Neural progenitor cell (in vitro differentiated cells): ENCODE data around the gene GRK1. TPM values are rescaled to one million over a fixed set of nuclear protein-coding genes. Genes with fewer than 3 reads are reported as not detected.

Source experiments
- DNase-seq: peaks from one replicate; pipeline ENCODE4 v3.0.0-alpha.2; 2016; ENCODE audit warnings: low spot score
- H2AFZ ChIP-seq: fragments of 200-600 bp; sonication (generic); replicated peaks from 2 replicates; pipeline ENCODE4 v1.6.1; 2016; ENCODE audit warnings: antibody characterized with exemption
- H3F3A ChIP-seq: fragments of 200-600 bp; sonication (generic); 2 replicates; pipeline ENCODE4 v1.6.1; 2016; ENCODE audit warnings: antibody characterized with exemption, low read depth
- H3K27ac ChIP-seq: fragments of 200-600 bp; sonication (generic); 2 replicates; pipeline ENCODE4 v1.5.1; 2016; ENCODE audit warnings: mild to moderate bottlenecking
- H3K27me3 ChIP-seq: fragments of 200-600 bp; sonication (generic); 2 replicates; pipeline ENCODE4 v1.6.1; 2016; ENCODE audit warnings: mild to moderate bottlenecking, moderate library complexity
- H3K36me3 ChIP-seq: fragments of 200-600 bp; sonication (generic); 2 replicates; pipeline ENCODE4 v1.5.1; 2016
- H3K4me1 ChIP-seq: fragments of 200-600 bp; sonication (generic); 2 replicates; pipeline ENCODE4 v1.6.1; 2016; ENCODE audit warnings: mixed run types
- H3K4me2 ChIP-seq: fragments of 200-600 bp; sonication (generic); 2 replicates; pipeline ENCODE4 v1.6.1; 2016
- H3K4me3 ChIP-seq: fragments of 200-600 bp; sonication (generic); 2 replicates; pipeline ENCODE4 v1.5.1; 2016
- H3K79me2 ChIP-seq: fragments of 200-600 bp; sonication (generic); 2 replicates; pipeline ENCODE4 v1.6.1; 2016; ENCODE audit warnings: low read depth
- H3K9ac ChIP-seq: fragments of 200-600 bp; sonication (generic); 2 replicates; pipeline ENCODE4 v1.6.1; 2016
- H3K9me3 ChIP-seq: fragments of 200-600 bp; sonication (generic); 2 replicates; pipeline ENCODE4 v1.5.1; 2016; ENCODE audit warnings: low read depth
- H4K20me1 ChIP-seq: fragments of 200-600 bp; sonication (generic); 2 replicates; pipeline ENCODE4 v1.6.1; 2016; ENCODE audit warnings: low read depth
- H3K27ac Mint-ChIP-seq: 3 replicates; pipeline ENCODE4 v1.8.0; 2021; ENCODE audit warnings: mixed read lengths
- H3K27me3 Mint-ChIP-seq: 2 replicates; pipeline ENCODE4 v1.8.0; 2022; ENCODE audit warnings: low read depth, mild to moderate bottlenecking, inconsistent platforms, moderate library complexity, mixed read lengths; ENCODE audit not compliant: insufficient read depth
- H3K36me3 Mint-ChIP-seq: 3 replicates; pipeline ENCODE4 v1.8.0; 2021; ENCODE audit warnings: mixed read lengths
- H3K4me1 Mint-ChIP-seq: 3 replicates; pipeline ENCODE4 v1.8.0; 2021; ENCODE audit warnings: mixed read lengths
- H3K4me3 Mint-ChIP-seq: 3 replicates; pipeline ENCODE4 v1.8.0; 2021; ENCODE audit warnings: mild to moderate bottlenecking, moderate library complexity, mixed read lengths
- H3K9me3 Mint-ChIP-seq: 3 replicates; pipeline ENCODE4 v1.8.0; 2020; ENCODE audit warnings: mixed read lengths
- EZH2 ChIP-seq: fragments of 200-600 bp; sonication (generic); IDR thresholded peaks from 2 replicates; pipeline ENCODE4 v1.6.1; 2017; ENCODE audit warnings: antibody characterized with exemption, mild to moderate bottlenecking, moderate library complexity
- EZH2phosphoT487 ChIP-seq: fragments of 200-600 bp; sonication (generic); IDR thresholded peaks from 2 replicates; pipeline ENCODE4 v1.6.1; 2017; ENCODE audit warnings: antibody characterized with exemption
- total RNA-seq: library from RNA; depleted of rRNA; stranded (reverse); fragments of >200 nt; gene quantifications from 2 replicates; pipeline ENCODE4 v1.2.3, GENCODE V29; 2015; ENCODE audit warnings: low replicate concordance
- TF ChIP-seq, protein P1 (sequence below): fragments of 200-600 bp; sonication (generic); IDR thresholded peaks from 2 replicates; pipeline ENCODE4 v1.5.1; 2017; ENCODE audit warnings: antibody characterized with exemption, mild to moderate bottlenecking

Gene GRK1
- total RNA-seq, 1 donor from 2014 or later: not detected

DNA sequence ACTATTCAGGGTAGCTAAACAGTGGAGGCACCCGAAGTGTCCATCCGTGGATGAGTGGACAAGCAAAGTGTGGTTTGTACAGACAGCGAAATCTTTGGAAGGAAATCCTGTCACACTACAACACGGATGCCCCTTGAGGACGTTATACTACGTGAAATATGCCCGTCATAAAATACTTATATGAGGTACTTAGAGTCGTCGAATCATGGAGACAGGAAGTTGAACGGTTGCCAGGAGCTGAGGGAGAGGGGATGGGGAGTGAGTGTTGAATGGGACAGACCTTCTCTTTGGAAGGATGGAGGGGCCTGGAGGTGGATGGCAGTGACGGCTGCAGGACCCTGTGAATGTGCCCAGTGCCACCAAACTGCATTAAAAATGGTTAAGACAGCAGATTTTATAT, 20.6 kb upstream of the GRK1 start:
- Mint-ChIP-seq H3K27ac (no peak overlapping the region), H3K36me3 (peaks cover 36% of the 10 kb centered on the region), H3K9me3 (peaks cover 6% of the 10 kb centered on the region), H3K4me3 (no peak overlapping the region), H3K27me3 (peaks cover 7% of the 10 kb centered on the region), H3K4me1 (peaks cover 6% of the 10 kb centered on the region)
- Histone ChIP-seq H3K36me3 (peaks cover 18% of the 10 kb centered on the region), H3K27me3 (no peaks in the 10 kb centered on the region), H3K4me3 (no peak overlapping the region), H3K9ac (no peak overlapping the region), H3K4me1 (no peaks in the 10 kb centered on the region), H3F3A (no peaks in the 10 kb centered on the region), H3K27ac (no peak overlapping the region), H3K4me2 (no peak overlapping the region), H3K9me3 (peaks cover 22% of the 10 kb centered on the region), H2AFZ (no peak overlapping the region), H4K20me1 (no peaks in the 10 kb centered on the region), H3K79me2 (no peaks in the 10 kb centered on the region)
- TF ChIP-seq EZH2: no peak
- TF ChIP-seq EZH2phosphoT487: no peak
- TF ChIP-seq, protein P1, sequence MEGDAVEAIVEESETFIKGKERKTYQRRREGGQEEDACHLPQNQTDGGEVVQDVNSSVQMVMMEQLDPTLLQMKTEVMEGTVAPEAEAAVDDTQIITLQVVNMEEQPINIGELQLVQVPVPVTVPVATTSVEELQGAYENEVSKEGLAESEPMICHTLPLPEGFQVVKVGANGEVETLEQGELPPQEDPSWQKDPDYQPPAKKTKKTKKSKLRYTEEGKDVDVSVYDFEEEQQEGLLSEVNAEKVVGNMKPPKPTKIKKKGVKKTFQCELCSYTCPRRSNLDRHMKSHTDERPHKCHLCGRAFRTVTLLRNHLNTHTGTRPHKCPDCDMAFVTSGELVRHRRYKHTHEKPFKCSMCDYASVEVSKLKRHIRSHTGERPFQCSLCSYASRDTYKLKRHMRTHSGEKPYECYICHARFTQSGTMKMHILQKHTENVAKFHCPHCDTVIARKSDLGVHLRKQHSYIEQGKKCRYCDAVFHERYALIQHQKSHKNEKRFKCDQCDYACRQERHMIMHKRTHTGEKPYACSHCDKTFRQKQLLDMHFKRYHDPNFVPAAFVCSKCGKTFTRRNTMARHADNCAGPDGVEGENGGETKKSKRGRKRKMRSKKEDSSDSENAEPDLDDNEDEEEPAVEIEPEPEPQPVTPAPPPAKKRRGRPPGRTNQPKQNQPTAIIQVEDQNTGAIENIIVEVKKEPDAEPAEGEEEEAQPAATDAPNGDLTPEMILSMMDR: no peak
- no peak for DNase-seq

DNA sequence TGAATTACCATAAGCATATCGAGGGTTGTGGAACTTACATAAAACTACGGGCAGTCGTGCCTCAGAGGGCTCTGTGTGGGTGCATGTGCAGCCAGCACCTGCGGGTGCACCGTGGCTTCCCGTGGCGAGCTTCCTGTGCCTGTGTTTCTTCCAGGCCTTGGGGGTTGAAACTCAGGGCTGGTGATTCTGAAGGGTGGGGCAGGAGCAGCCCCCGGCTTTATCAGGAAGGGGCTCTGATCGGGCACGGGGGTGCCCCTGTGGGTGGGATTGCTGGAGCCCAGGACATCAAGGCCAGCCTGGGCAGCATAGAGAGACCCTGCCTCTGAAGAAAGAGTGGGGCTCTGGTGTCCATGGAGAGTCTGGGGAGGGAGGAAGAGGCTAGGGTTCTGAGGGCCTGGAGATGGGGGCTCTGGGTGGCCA, 20.1 kb upstream of the GRK1 start:
- no peak overlapping the region for H2AFZ ChIP-seq
- H3K27ac ChIP-seq: no peak overlapping the region
- H3K9me3 Mint-ChIP-seq: peaks cover 3% of the 10 kb centered on the region
- no peak overlapping the region for H3K4me3 Mint-ChIP-seq
- no peak overlapping the region for H3K9ac ChIP-seq
- peaks cover 14% of the 10 kb centered on the region for H3K36me3 ChIP-seq
- no peak overlapping the region for H3K4me3 ChIP-seq
- no peaks in the 10 kb centered on the region for H3K27me3 ChIP-seq
- no peak for DNase-seq
- no peaks in the 10 kb centered on the region for H4K20me1 ChIP-seq
- H3K4me2 ChIP-seq: no peak overlapping the region
- H3K4me1 ChIP-seq: no peaks in the 10 kb centered on the region
- no peak overlapping the region for H3K27ac Mint-ChIP-seq
- H3K4me1 Mint-ChIP-seq: peaks cover 6% of the 10 kb centered on the region
- TF ChIP-seq, protein P1: no peak
- TF ChIP-seq EZH2phosphoT487 (no peak), EZH2 (no peak)
- peaks cover 7% of the 10 kb centered on the region for H3K27me3 Mint-ChIP-seq
- no peaks in the 10 kb centered on the region for H3F3A ChIP-seq
- no peaks in the 10 kb centered on the region for H3K79me2 ChIP-seq
- H3K9me3 ChIP-seq: peaks cover 20% of the 10 kb centered on the region
- H3K36me3 Mint-ChIP-seq: peaks cover 30% of the 10 kb centered on the region

DNA sequence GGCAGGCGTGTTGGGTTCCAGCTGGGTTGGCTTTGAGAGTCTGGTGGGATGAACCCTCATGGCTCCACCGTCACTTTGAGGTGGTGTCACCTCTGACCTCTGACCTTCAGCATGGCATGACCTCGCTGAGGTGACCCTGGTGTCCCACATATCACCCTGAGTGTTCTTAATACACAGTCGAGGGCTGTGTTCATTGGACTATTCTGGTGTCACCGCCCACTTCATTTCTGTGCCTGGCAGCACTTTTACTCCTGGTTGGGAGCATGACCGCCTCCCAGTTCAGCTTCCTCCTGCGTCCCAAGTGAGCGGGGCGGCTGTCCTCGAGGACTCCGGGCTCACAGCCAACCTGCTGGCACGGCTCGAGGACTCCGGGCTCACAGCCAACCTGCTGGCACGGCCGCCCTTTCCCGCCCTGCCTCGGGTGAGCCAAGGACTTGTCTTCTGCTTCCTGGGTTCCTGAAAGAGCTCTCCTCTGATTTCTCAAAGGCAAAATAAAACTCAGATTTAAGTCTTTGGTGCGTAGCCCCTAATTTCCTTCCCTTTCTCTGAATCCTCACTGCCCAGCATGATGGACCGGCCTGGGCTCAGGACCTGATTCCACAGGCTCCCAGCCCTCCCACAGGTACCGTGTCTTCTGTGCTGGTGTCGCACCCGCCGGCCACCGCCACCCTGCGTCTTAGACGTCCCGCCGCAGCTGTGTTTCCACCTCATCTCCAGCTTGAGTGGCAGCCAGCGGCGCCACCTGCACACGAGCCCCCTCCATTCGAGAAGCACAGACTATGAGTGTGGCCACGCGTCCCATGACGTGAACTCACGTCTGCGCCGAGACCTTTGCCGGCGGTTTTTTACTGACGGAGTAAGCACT, 19.4 kb upstream of the GRK1 start:
- H3K4me2 ChIP-seq: no peak overlapping the region
- H3K9me3 ChIP-seq: peaks cover 13% of the 10 kb centered on the region
- no peak overlapping the region for H2AFZ ChIP-seq
- H3K4me1 ChIP-seq: no peaks in the 10 kb centered on the region
- H3K27me3 ChIP-seq: no peaks in the 10 kb centered on the region
- H3F3A ChIP-seq: no peaks in the 10 kb centered on the region
- H3K27me3 Mint-ChIP-seq: peaks cover 7% of the 10 kb centered on the region
- no peaks in the 10 kb centered on the region for H3K9me3 Mint-ChIP-seq
- peaks cover 6% of the 10 kb centered on the region for H3K4me1 Mint-ChIP-seq
- no peak overlapping the region for H3K27ac Mint-ChIP-seq
- H3K4me3 ChIP-seq: no peak overlapping the region
- H3K27ac ChIP-seq: no peak overlapping the region
- H3K4me3 Mint-ChIP-seq: no peak overlapping the region
- H3K9ac ChIP-seq: no peak overlapping the region
- H3K36me3 ChIP-seq: peaks cover 7% of the 10 kb centered on the region
- peaks cover 24% of the 10 kb centered on the region for H3K36me3 Mint-ChIP-seq
- no peaks in the 10 kb centered on the region for H4K20me1 ChIP-seq
- no peaks in the 10 kb centered on the region for H3K79me2 ChIP-seq
- no peak for DNase-seq
- TF ChIP-seq EZH2 (no peak), EZH2phosphoT487 (no peak)

DNA sequence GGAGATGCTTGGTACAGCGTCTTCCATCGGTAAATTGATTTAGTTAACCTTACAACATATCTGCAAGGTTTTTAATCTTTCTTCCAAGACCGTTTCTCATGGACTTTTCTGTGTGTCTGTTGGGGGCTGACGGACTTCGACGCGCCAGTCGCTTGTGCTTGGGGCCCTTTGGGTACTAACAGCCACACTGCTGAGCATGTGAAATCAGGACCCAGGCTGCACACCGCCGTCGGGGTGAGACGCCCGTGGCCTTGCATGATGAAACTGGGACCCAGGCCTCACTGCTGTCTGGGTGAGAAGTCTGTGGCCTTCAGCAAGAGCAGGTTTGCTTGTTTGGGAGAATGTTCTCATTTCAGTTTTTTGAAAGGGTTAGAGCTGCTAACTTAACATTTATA, 18.8 kb upstream of the GRK1 start:
- H3K4me3 Mint-ChIP-seq: no peak overlapping the region
- Histone ChIP-seq H3K79me2 (no peaks in the 10 kb centered on the region), H4K20me1 (no peaks in the 10 kb centered on the region), H3K4me3 (no peak overlapping the region), H3F3A (no peaks in the 10 kb centered on the region), H3K4me1 (no peaks in the 10 kb centered on the region), H3K9ac (no peak overlapping the region), H3K4me2 (no peak overlapping the region), H3K36me3 (peaks cover under 1% of the 10 kb centered on the region), H3K9me3 (peaks cover 7% of the 10 kb centered on the region), H2AFZ (no peak overlapping the region), H3K27me3 (no peaks in the 10 kb centered on the region), H3K27ac (no peak overlapping the region)
- DNase-seq: no peak
- H3K27me3 Mint-ChIP-seq: peaks cover 7% of the 10 kb centered on the region
- H3K36me3 Mint-ChIP-seq: peaks cover 19% of the 10 kb centered on the region
- H3K4me1 Mint-ChIP-seq: peaks cover 7% of the 10 kb centered on the region
- no peak for TF ChIP-seq EZH2
- no peak for TF ChIP-seq EZH2phosphoT487
- TF ChIP-seq, protein P1: no peak
- H3K27ac Mint-ChIP-seq: no peak overlapping the region
- H3K9me3 Mint-ChIP-seq: no peaks in the 10 kb centered on the region
